Ishikawa (cell line): Measurements from ENCODE around the gene PLAC8L1.

Source experiments
- CEBPB ChIP-seq: IDR thresholded peaks from 2 replicates; pipeline ENCODE4 v1.6.1; 2012
- CREB1 ChIP-seq: IDR thresholded peaks from 2 replicates; pipeline ENCODE4 v1.6.1; 2012; ENCODE audit warnings: low read depth
- EP300 ChIP-seq: IDR thresholded peaks from 2 replicates; pipeline ENCODE4 v1.6.1; 2012; ENCODE audit warnings: borderline replicate concordance
- FOXM1 ChIP-seq: IDR thresholded peaks from 2 replicates; pipeline ENCODE4 v1.6.1; 2012; ENCODE audit warnings: low read depth, borderline replicate concordance
- MAX ChIP-seq: IDR thresholded peaks from 2 replicates; pipeline ENCODE4 v1.6.1; 2012
- REST ChIP-seq: IDR thresholded peaks from 2 replicates; pipeline ENCODE4 v1.6.1; 2012; ENCODE audit warnings: low read depth, mild to moderate bottlenecking
- TAF1 ChIP-seq: IDR thresholded peaks from 2 replicates; pipeline ENCODE4 v1.6.1; 2012; ENCODE audit warnings: low read depth, mild to moderate bottlenecking
- TEAD4 ChIP-seq: IDR thresholded peaks from 2 replicates; pipeline ENCODE4 v1.6.1; 2012

- TF ChIP-seq REST (no peak), MAX (no peak), TEAD4 (no peak), CEBPB (no peak), TAF1 (no peak), FOXM1 (no peak), CREB1 (no peak), EP300 (no peak)
These were observed 26.8 kb downstream of the PLAC8L1 start for GRCh38 chr5:146078566-146078965.
